GM21529 (cell line): Measurements from ENCODE around the gene SYNRG.
A peak's percentile ranks its signal among the peaks of the same experiment; 100 is the strongest.

ENCODE experiments used
- ATAC-seq: cut with Tn5 transposase; IDR thresholded peaks from one replicate; pipeline ENCODE4 v1.9.1; 2021; ENCODE audit not compliant: unreplicated experiment

Gene SYNRG

DNA sequence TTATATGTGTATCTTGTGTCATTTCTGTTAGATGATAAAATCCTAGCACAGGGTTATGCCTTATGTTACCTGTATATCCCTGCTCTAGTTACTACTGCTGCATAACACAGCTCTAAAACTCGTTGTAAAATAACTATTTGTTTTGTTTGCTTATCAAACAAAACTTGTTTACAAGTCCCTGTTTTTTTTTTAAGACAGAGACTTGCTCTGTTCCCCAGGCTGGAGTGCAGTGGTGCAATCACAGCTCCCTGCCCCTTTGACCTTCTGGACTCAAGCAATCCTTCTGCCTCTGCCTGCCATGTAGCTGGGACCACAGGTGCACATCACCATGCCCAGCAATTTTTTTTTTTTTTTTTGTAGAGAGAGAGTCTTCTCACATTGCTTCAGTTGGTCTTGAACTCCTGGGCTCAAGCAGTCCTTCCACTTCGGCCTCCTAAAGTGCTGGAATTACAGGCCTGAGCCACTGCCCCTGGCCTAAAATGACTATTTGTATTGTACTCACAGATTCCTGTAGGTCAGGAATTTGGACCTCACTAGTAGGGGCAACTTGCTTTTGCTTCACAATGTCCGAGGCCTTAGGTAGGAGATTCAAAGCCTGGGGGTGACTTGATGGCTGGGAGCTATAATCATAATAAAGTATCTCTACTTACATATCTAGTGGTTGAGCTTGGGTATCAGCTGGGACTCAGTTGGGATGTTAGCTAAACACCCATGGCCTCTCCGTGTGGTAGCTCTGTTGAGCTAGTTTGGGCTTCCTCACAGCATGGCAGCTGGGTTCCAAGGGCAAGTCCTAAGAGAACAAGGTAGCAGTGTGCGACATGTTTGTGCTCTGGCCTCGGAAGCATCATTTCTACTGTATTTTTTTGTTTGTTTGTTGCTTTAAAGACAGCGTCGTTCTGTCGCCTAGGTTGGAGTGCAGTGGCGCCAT lies 106.9 kb downstream of the SYNRG start:
- no peak for ATAC-seq

DNA sequence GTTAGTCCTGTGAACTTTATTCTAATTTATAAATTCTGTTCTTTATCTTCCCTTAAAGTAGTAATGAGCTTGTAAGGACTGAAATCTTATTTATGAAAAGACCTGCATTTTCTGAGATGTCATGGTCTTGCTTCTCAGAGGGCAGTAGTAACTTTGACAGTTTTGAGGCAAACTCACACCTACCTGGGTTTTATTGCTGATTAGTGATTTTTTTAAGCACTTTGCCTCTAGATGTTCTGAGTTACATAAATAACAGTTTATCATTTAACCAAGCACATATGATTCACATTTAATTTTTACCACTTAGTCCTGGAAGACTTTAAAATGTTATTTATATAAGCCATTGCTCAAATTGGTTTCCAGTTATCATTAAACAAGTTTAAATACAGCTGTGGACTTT lies 108.8 kb downstream of the SYNRG start:
- ATAC-seq, result no peak

DNA sequence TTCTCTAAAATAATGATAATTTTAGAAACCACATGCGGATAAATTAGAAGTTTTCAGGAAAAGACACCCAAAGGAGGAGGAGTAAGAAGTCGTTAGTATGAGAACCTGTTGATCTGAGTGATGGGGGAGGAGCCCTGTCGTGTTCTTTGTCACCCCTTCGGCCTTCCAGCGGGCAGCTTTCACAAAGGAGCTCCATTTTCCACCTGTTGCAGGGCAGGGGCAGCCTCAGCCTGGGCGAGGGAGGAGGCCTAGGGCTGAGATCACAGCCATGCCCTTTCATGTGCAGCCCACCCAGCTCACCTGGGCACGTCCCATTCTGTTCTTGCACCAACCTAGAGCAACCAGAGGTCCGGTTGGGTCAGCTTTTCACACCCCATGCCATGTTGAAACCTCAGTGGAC lies 114.2 kb downstream of the SYNRG start:
- ATAC-seq, result no peak

DNA sequence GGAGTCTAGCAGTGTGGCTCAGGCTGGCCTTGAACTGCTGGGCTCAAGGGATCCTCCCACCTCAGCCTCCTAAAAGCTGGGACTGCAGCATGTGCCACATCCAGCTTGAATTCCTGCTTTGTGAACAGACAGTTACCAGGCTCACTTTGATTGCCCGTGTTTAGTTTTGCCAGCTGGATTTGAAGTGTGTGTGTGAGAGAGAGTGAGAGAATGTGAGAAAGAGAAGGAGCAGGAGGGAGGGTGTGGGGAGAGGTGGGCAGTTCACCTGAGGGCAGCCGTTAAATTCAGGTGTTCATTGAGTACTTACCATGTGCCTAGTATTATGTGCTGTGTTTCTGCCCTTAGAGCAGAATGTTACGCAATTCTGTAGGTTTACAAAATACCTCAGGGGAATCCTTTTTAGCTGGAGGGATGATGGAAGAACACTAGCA lies 114.8 kb downstream of the SYNRG start:
- ATAC-seq, result no peak

DNA sequence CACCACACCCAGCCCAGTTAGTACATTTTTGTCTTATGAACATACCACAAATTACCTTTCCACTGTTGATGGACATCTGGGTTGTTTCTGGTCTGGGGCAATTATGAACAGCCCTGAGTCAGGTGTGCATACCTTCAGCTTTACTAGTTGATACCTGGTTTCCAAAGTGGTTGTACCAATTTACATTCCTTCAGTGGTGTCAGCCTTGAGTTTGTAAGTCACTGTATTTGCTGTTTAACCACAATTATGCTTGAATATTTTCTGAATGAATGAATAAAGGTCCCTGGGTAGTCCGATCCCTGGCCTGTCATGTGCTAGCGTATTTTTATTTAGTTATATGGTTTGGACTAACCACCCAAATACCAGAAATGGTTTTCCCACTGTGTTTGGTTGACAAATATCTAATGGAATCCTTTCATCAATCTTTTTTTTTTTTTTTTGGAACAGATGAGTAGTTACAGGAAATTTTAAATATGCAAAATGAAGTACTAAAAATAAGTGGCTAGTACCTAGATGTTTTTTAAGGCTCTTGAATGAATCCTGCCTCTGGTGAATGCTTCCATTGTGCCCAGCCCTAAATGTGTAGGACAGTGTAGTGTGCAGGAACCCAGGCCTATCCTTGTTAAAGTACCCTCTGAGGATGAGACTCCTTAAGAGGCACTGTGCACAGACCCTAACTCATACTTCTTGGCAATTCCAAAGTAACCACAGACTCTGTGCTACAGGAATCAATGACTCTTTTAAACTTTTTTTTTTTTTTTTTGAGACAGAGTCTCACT lies 115.8 kb downstream of the SYNRG start:
- ATAC-seq, result no peak

DNA sequence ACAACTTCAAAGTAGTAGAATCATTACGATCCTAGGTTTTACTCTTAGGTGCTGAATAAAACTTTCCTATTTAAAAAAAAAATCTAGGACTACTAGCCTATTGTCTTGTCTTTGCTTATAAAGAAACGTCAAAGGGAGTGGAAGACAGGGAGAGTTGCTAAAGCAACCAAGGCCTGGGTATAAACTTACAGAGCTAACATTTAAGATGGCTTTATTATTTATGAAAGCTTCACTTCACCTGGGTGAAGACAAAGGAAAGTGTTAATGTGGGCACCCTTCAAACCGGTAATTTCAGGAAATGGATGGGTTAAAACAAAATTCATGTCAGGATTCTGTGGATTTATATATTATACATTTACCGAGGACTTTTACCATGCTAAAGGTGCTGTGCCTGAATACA lies 117.1 kb downstream of the SYNRG start:
- ATAC-seq, result no peak

DNA sequence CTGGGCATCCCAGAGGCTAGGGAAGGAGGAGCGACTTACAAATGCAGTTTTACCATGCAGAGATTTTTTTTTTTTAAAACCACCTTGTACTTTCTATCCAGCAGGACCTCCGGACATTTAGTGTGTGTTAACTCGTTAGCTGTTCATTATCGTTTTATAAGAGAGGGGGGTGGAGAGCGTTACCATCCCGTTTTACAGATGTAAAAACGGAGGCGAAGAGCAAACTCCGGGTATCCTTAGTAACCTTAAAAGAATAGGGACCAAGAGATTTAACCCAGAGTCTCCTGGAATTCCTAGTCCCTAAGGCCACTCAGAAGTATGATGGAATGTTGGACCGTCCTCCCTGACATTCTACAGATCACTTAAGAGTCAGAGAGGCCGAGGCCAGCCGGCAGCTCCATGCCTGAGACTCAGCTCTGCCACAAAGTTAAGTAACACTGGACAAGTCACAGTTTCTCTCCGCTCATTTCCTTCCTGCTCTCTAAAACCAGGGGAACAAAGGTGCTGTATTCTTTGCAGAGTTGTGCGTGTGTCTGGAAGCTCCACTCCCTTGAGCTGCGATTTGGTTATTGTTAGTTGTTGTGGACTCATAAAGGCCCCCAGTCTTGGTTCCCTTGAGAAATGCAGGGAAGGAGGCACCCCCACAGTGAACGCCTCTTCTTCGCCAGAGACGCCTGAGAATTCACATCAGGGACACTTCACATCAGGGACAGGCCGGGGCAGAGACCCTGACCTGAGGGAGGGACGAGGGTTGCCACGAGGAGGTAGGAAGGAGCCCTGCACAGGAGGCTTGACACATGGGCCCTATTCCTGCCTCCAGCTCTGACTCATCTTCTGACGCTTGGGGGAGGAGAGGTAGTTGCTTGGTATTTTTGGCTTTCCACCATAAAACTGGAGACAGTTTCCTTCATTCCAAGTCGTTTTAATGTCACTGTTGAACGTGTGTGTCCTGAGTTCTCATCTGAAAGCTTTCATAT lies 118.3 kb downstream of the SYNRG start:
- ATAC-seq, result no peak

DNA sequence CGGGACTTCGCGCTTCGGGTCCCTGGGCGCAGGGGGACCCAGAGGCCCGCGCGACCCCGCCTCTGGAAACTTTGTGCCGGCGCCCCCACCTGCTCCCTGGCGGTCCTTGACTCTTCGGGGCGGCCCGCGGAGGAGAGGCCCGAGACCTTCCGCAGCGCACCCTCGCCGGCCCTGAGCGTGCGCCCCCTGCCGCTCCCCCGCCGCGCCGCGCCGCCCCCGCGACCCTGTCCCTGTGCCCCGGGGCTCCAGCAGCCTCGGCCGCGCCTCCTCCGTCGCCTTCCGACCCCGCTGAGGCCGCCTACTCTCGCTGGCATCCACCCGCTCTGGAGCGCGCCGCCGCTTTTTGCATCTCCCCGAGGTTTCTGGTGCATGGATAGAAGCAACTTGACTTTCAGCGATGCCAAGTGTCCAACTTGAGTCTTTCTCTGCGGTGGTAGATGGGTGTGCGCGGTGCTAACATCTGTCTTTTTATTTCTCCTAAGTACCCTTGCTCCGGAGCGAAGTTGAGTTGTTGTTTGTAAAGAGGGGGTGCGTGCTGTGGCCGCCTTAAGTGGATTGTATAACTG lies 119.1 kb downstream of the SYNRG start:
- ATAC-seq, result peak; percentile 55

DNA sequence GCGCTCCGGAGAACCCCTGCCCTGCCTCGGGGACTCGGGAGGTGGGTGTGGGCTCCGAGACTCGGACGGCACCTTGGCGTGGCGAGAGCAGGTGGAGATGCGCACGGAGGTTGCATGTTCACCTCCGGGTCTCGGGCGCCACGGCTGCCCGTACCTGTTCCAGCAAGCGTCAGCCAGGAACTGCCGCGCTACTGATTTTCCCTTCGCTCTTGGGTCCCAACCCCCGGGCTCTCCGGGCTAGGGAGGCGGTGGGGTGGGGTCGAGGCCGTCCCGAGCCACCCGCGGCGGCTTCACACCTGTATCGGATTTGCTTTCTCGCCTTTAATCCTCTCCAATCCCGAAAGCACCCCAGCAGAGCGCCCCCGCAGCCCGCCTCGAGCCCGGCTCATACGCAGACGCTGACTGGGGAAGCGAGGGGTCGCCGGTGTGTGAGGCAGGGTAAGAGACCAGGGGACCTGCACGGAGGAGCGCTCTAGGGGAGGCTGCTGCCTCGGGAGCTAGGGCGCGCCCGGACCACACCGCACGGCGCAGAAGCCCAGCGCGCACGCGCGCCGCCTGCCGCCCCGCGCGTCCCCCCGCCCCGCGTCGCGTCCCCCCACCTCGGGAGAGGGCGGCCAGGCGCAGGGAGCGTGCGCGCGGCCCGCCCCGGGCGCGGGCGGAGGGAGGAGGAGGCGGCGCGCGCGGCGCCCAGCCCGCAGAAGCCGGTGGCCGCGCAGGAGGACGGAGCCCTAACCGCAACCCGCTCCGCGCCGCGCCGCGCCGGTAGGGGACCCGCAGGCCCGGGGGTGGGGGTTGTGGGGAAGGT lies 119.8 kb downstream of the SYNRG start, which contains the start of gene DUSP14:
DUSP14 (plus strand) TSS at position 695 of the 805 bp plus-strand sequence. CDS start 22,382 bp downstream, outside the sequence.
- peak; percentile 67 for ATAC-seq

DNA sequence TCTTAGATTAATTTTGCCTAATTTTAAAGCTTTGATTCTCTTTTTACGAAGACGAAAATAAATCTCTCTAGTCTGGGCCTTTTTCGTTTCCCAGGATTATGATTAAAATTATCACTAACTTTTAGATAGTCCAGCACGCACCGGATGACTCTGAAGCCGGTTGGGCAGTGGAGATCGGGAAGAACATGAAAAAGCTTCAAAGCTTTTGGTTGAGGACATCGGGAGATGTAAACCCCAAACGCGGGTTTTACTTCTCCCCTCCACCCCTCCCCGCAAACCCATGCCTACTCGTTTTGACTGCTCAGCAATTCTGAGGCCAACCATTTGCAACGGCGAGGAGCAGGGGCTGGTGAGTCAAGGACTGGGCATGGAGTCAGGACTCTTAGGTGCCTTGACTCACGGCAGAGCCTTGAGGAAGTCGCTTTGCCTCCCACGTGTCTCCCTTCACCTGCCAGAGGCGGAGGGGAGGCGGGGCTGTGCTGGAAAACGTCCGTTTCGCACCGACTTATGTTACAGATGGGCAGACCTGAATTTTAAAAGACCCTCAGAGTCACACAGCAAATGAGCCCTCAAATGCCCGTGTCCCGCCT lies 120.5 kb downstream of the SYNRG start:
- ATAC-seq, result peak; percentile 14

DNA sequence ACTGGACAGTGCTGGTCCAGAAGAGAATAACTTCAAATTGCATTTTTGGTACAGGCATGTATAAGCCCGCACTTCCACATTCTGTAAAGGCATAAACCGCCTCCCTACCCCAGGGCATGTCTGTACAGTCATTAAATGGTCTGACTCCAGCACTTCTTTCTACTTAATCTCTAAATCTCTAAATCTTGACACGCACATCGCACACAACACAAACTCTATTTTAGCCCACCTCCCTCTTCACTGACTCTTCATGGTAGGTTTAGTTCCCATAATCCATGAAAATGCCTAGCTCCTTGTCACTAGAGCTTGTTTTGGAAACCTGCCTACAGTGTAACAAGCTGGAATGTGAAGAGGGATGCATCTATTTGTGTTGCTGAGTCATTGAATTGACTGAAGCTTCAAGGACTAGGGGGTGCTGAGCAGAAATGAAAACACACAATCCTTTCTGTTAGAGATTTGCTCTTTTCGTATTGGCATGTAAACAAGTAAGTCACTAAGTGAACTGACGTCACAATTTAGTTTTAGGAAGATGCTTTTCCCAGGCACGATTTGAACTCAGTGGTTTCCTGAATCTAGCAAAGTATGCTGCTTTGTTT lies 121.1 kb downstream of the SYNRG start:
- ATAC-seq, result no peak

DNA sequence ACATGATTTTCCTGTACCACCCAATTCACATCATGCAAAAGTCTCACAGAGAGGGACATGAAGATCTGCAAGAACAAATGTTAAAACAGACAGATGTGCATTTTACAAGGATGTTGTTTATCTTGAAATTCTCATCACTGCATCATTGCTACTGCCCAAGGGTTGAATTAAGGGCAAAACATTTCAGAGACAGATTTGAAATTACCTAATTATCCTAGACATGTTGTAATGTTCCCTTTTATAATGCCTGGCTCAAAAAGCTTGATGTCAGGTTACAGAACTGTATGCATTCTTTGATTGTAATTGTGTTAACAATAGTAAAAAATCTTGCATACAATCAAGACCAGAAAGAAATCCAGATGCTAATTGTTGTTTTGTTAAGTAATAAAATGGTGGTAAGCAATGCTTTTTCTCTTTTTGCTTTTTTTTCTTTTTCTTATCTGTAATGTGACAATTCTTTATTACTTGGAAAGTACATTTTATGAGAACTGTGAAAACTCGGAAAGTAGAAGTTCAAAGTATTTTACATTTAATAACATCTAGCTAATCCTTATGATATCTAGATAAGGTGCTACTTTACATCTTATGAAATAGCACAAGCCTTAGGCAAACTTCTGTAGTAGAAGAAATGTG lies 123.2 kb downstream of the SYNRG start:
- no peak for ATAC-seq

DNA sequence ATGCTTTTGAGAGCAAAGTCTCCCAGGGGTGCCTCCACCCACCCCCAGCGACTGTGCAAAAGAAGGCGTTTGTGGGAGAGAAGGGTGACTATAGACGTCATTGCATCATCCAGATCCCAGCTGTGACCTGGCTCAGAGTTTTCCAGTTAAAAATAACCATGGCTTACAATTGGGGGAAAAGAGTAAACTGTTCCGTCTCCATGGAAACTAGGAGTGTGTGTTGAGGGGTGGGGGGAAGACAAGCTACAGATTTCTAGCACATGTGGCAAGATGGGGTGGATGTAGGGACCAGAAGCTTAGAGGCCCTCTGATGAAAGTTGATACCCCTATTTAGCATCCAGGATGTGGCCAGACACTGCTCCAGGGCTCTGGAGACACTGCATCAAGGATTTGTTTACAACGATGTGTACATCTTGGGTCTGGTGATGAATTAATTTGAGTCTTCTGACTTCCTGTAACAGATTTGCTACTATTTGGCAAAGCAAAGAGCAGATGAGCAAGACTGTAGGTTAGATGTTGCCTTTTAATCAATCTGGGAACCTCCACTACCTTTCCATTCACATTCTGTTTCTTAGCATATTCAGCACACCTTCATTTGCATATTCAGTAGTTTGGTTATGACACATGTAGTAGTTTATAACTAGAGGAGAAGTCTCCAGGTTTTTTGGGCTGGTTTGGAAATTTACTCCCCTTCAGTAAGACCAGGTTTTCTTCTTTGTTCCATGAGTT lies 125.7 kb downstream of the SYNRG start:
- no peak for ATAC-seq

DNA sequence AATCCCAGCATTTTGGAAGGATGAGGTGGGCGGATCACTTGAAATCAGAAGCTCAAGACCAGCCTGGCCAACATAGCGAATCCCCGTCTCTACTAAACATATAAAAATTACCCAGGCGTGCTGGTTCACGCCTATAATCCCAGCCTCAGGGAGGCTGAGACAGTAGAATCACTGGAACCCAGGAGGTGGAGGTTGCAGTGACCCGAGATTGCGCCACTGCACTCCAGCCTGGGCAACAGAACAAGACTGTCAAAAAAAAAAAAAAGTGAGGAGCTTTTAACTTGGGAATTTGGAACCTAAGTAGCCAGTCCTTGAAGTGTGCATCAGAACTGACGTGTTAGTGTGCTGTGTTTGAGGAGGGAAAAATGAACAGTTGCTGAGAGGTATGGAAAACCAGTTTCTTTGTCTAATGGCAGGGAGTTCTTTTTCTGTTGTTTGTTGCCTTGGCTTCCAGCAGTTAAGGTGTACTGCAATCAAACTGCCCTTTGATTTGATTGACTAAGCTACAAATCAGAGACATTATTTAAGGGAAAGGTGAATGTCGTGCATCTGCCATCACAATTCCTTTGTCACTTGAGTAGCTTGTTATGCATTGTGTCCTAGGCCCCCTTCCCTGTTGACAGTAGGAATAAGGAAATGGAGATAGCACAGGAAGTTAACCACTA lies 128.1 kb downstream of the SYNRG start:
- no peak for ATAC-seq

DNA sequence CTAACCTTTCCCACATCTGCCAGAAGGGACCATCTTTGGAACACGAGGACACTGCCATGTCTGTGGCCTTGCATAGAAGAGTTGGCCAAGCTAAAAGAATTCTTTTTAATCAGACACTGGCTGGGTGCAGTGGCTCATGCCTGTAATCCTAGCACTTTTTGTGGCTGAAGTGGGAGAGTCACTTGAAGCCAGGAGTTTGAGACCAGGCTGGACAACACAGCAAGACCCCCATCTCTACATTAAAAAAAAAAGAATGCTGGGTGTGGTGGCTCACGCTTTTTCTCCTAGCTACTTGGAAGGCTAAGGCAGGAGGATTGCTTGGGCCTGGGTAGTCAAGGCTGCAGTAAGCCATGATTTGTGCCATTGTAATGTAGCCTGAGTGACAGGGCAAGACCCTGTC lies 128.8 kb downstream of the SYNRG start:
- no peak for ATAC-seq

DNA sequence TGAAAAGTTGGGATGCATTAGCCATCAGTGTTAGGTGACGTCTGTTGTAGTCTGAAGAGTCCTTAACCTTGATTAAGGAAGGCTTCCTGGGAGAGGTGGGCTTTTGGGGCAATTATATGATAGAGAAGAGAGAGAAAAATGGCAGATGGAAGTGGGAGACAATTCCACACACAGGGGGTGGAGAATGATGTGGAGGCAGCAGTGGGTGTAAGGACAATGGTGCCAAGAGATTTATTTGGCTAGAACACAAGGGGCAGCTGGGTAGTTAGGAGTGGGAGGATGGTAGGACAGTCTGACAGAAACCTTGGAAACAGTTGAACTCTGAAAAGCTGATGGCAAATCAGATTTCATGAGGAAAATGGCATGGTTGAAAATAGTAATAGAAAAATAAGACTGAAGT lies 130.2 kb downstream of the SYNRG start:
- ATAC-seq, result no peak

DNA sequence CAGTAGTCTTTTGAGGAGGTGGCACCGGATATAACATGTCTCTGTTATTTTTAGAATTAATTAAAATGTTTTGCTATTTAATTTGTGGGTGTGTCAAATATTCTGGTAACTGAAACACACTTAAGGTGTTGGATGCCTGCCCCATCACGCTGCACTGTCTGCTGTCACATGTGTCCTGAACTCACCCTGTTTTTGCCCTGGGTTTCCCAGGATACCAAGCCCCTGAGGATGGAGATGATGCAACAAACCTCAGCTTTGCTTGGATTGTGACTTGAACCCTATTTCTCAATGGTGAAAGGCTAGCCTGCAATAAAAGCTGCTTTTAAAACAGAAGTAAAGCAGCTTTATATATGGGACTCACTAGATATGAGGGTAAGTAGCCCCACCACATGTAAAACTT lies 131.0 kb downstream of the SYNRG start:
- ATAC-seq, result no peak
